HepG2 (cell line): ENCODE results near the gene GRIK4. TPM values are rescaled to one million over a fixed set of nuclear protein-coding genes. Genes with fewer than 3 reads are reported as not detected.

Source experiments
- ATAC-seq: fragments of 200-7000 bp; cut with Tn5 transposase; 3 replicates; pipeline ENCODE4 v1.9.1; 2020; ENCODE audit warnings: mild to moderate bottlenecking, moderate library complexity
- BruUV-seq: library from RNA; stranded (reverse); fragments of 400-500 nt; replicated peaks from 2 replicates; lab custom pipeline; 2021; lab: Mats Ljungman, UMichigan
- CTCF ChIA-PET: fragments of 300-600 bp; formaldehyde crosslinking; extraction: SDS; loops from one replicate; lab custom pipeline; 2021; ENCODE audit warnings: low total read pairs, inconsistent platforms, low intra/inter-chr PET ratio; lab: Yijun Ruan, JAX
- POLR2A ChIA-PET: fragments of 350-600 bp; sonication (Branson Sonifier 250); formaldehyde crosslinking; loops from one replicate; lab custom pipeline; 2020; ENCODE audit warnings: antibody characterized with exemption, inconsistent platforms; lab: Yijun Ruan, JAX
- DNase-seq: peaks from one replicate; pipeline ENCODE4 v3.0.0-alpha.2; 2015; ENCODE audit warnings: low spot score
- FAIRE-seq: peaks from 3 replicates; lab custom pipeline; 2011; peaks lifted over from hg19 to GRCh38; lab: Jason Lieb, UNC
- H2AFZ ChIP-seq: one replicate; pipeline ENCODE4 v1.6.1; 2011; ENCODE audit warnings: low read length, inconsistent platforms
- H3K27ac ChIP-seq: fragments of 300-600 bp; 3 replicates; pipeline ENCODE4 v1.8.0; 2011; ENCODE audit warnings: mixed run types, mild to moderate bottlenecking, mixed read lengths, low read length, inconsistent platforms; ENCODE audit not compliant: insufficient read depth; ENCODE audit errors: extremely low read length
- H3K27me3 ChIP-seq, 2 experiments: fragments of 200-600 bp in 1 of 2; 2 replicates in 1 of 2; 3 replicates in 1 of 2; pipeline versions ENCODE4 v1.6.0 to v1.8.0; 2011; ENCODE audit warnings: low read length in 2 of 2, mild to moderate bottlenecking in 2 of 2, moderate library complexity in 2 of 2, inconsistent platforms in 1 of 2; ENCODE audit not compliant: insufficient read depth in 2 of 2, control insufficient read depth in 1 of 2
- H3K36me3 ChIP-seq, 2 experiments: fragments of 200-600 bp in 1 of 2; replicated peaks in 1 of 2; 2 replicates in 1 of 2; 3 replicates in 1 of 2; pipeline versions ENCODE4 v1.5.1 to v1.8.0; 2011; ENCODE audit warnings: low read length in 2 of 2, inconsistent platforms in 1 of 2; ENCODE audit not compliant: insufficient read depth in 2 of 2, control insufficient read depth in 1 of 2
- H3K4me1 ChIP-seq: 2 replicates; pipeline ENCODE4 v1.5.1; 2012; ENCODE audit warnings: low read length, inconsistent platforms; ENCODE audit not compliant: insufficient read depth
- H3K4me2 ChIP-seq: 2 replicates; pipeline ENCODE4 v1.6.0; 2011; ENCODE audit warnings: low read depth, low read length, inconsistent platforms
- H3K4me3 ChIP-seq, 3 experiments: fragments of 200-600 bp in 1 of 3; sonication (generic), shearing (Covaris generic) in 1 of 3; replicated peaks in 1 of 3; 2 replicates each; pipeline ENCODE4 v1.5.1; 2011 to 2016; ENCODE audit warnings: low read length in 3 of 3, inconsistent platforms in 2 of 3, low read depth in 2 of 3, mild to moderate bottlenecking in 2 of 3, control low read depth in 1 of 3, mixed read lengths in 1 of 3; ENCODE audit not compliant: insufficient read depth in 1 of 3
- H3K79me2 ChIP-seq: one replicate; pipeline ENCODE4 v1.6.1; 2011; ENCODE audit warnings: low read length, inconsistent platforms; ENCODE audit not compliant: insufficient read depth
- H3K9ac ChIP-seq: 2 replicates; pipeline ENCODE4 v1.6.0; 2011; ENCODE audit warnings: mild to moderate bottlenecking, low read depth, low read length, inconsistent platforms; ENCODE audit not compliant: insufficient read depth
- H3K9me3 ChIP-seq: 2 replicates; pipeline ENCODE4 v1.5.1; 2012; ENCODE audit warnings: mild to moderate bottlenecking, low read length
- H4K20me1 ChIP-seq: 2 replicates; pipeline ENCODE4 v1.6.0; 2011; ENCODE audit warnings: inconsistent platforms, mild to moderate bottlenecking, low read length, moderate library complexity; ENCODE audit not compliant: insufficient read depth
- CREM ChIP-seq, 2 experiments: sonication (generic) in 1 of 2; formaldehyde crosslinking in 1 of 2; IDR thresholded peaks; 2 replicates each; pipeline versions ENCODE4 v1.4.0 to v1.6.1; 2016 to 2020; ENCODE audit warnings: antibody characterized with exemption in 1 of 2, mild to moderate bottlenecking in 1 of 2, missing genetic modification reagents in 1 of 2
- PHF20 ChIP-seq: sonication (generic); formaldehyde crosslinking; IDR thresholded peaks from 2 replicates; pipeline ENCODE4 v1.5.0; 2020; ENCODE audit warnings: mild to moderate bottlenecking, missing genetic modification reagents
- PHF8 ChIP-seq: sonication (generic); formaldehyde crosslinking; IDR thresholded peaks from 2 replicates; pipeline ENCODE4 v1.5.0; 2020; ENCODE audit warnings: missing genetic modification reagents
- SMYD3 ChIP-seq: sonication (generic); formaldehyde crosslinking; IDR thresholded peaks from 2 replicates; pipeline ENCODE4 v1.8.1; 2023; ENCODE audit warnings: mild to moderate bottlenecking, missing genetic modification reagents
- TGIF2 ChIP-seq: IDR thresholded peaks from 2 replicates; pipeline ENCODE4 v1.6.1; 2016; ENCODE audit warnings: control low read depth, missing compliant biosample characterization
- TIGD3 ChIP-seq: sonication (generic); formaldehyde crosslinking; IDR thresholded peaks from 2 replicates; pipeline ENCODE4 v1.5.1; 2020; ENCODE audit warnings: mild to moderate bottlenecking, missing genetic modification reagents, borderline replicate concordance
- ZBTB37 ChIP-seq: sonication (generic); formaldehyde crosslinking; IDR thresholded peaks from 2 replicates; pipeline ENCODE4 v1.4.0; 2020; ENCODE audit warnings: mild to moderate bottlenecking, missing genetic modification reagents
- ZC3H4 ChIP-seq: sonication (generic); formaldehyde crosslinking; IDR thresholded peaks from 2 replicates; pipeline ENCODE4 v1.4.0; 2020; ENCODE audit warnings: missing genetic modification reagents, borderline replicate concordance
- ZFP37 ChIP-seq: sonication (generic); formaldehyde crosslinking; IDR thresholded peaks from 2 replicates; pipeline ENCODE4 v1.4.0; 2020; ENCODE audit warnings: missing genetic modification reagents, borderline replicate concordance
- ZFP82 ChIP-seq: sonication (generic); formaldehyde crosslinking; IDR thresholded peaks from 2 replicates; pipeline ENCODE4 v1.5.1; 2020; ENCODE audit warnings: mild to moderate bottlenecking, missing genetic modification reagents, borderline replicate concordance
- ZIK1 ChIP-seq: sonication (generic); formaldehyde crosslinking; IDR thresholded peaks from 2 replicates; pipeline ENCODE4 v1.5.0; 2020; ENCODE audit warnings: mild to moderate bottlenecking, low read depth, missing genetic modification reagents, borderline replicate concordance
- ZNF282 ChIP-seq: fragments of 450-650 bp; IDR thresholded peaks from 2 replicates; pipeline ENCODE4 v1.6.1; 2018; ENCODE audit not compliant: partially characterized antibody
- ZNF572 ChIP-seq: sonication (generic); formaldehyde crosslinking; IDR thresholded peaks from 2 replicates; pipeline ENCODE4 v1.5.1; 2020; ENCODE audit warnings: mild to moderate bottlenecking, missing genetic modification reagents
- WGBS: methylation state at CpG from one replicate; pipeline ENCODE4 v1.1.6; 2017; ENCODE audit warnings: low lambda C conversion rate; 5-methylcytosine and 5-hydroxymethylcytosine counted together
- in situ Hi-C: cut with HindIII; loops from 2 replicates; pipeline ENCODE4 v1.10.0; 2017; ENCODE audit warnings: low pct_unique_long_range_greater_than_20kb; ENCODE audit not compliant: extremely low pct_ligation_motif_present
- intact Hi-C: fragments of 100-400 bp; cut with micrococcal nuclease; formaldehyde crosslinking; loops from one replicate; pipeline ENCODE4 v1.10.0; 2022; ENCODE audit not compliant: unreplicated experiment
- polyA plus RNA-seq, 8 experiments: library from polyadenylated mRNA; depleted of rRNA in 3 of 8; stranded (reverse) in 7 of 8; unstranded in 1 of 8; fragments of >200 nt; fragmentation: Illumina TruSeq in 4 of 8; extraction: Trizol in 4 of 8; gene quantifications; 2 replicates each; pipeline versions ENCODE4 v1.2.1 to v1.2.3, GENCODE V29; 2011 to 2016; ENCODE audit warnings: low read depth in 4 of 8, missing spikeins in 1 of 8, mixed read lengths in 1 of 8; ENCODE audit not compliant: insufficient read depth in 1 of 8
- total RNA-seq, 5 experiments: library from RNA; depleted of rRNA; stranded (reverse); fragments of >200 nt; fragmentation: Illumina TruSeq; extraction: Trizol; gene quantifications; 2 replicates each; pipeline ENCODE4 v1.2.3, GENCODE V29; 2016; ENCODE audit warnings: low read depth in 1 of 5
- TF ChIP-seq, protein P1 (sequence below): sonication (generic); formaldehyde crosslinking; IDR thresholded peaks from 2 replicates; pipeline ENCODE4 v1.4.0; 2020; ENCODE audit warnings: missing genetic modification reagents
- TF ChIP-seq, protein P2 (sequence below): IDR thresholded peaks from 2 replicates; pipeline ENCODE4 v1.4.0; 2020; ENCODE audit warnings: mild to moderate bottlenecking, missing genetic modification reagents

The GRIK4 gene
- total and polyA plus RNA-seq, 2 of the 13 experiments (the other 11 are each of a cell fraction or from before 2014, with no cell fraction given): 0.04 to 0.07 TPM

DNA sequence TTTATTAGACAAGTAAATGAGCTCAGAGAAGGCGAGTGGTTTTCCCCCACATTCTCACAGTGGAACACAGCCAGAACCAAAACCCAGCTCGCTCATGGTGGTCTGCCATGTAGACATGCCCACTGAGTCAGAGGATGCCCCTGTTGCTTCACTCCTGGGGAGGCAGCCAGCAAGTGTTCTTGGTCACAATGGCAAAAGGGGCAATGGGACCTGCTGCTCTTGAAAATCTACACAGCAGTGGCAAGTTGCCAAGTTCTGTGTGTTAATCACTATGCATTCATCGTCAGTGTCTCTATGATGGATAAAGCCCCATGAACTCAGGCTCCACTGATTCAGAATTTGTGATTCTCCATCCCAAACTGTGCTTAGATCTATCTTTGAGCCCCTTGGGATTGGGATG lies 447.6 kb downstream of the GRIK4 start (continued):
- TF ChIP-seq, protein P1, sequence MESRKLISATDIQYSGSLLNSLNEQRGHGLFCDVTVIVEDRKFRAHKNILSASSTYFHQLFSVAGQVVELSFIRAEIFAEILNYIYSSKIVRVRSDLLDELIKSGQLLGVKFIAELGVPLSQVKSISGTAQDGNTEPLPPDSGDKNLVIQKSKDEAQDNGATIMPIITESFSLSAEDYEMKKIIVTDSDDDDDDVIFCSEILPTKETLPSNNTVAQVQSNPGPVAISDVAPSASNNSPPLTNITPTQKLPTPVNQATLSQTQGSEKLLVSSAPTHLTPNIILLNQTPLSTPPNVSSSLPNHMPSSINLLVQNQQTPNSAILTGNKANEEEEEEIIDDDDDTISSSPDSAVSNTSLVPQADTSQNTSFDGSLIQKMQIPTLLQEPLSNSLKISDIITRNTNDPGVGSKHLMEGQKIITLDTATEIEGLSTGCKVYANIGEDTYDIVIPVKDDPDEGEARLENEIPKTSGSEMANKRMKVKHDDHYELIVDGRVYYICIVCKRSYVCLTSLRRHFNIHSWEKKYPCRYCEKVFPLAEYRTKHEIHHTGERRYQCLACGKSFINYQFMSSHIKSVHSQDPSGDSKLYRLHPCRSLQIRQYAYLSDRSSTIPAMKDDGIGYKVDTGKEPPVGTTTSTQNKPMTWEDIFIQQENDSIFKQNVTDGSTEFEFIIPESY (CRISPR knock-in tag): no peak
- no peak for TF ChIP-seq SMYD3

- FAIRE-seq: no peak
- 30% methylated on average over 1 of the region's 1 CpG for WGBS
- TF ChIP-seq ZFP37 (CRISPR knock-in tag): no peak
- no peak for TF ChIP-seq CREM (IDR thresholded peaks at IDR 0.05)
- TF ChIP-seq CREM (CRISPR knock-in tag; IDR thresholded peaks at IDR 0.05): no peak
- no peak for TF ChIP-seq TIGD3 (CRISPR knock-in tag)
- TF ChIP-seq PHF20: no peak
- TF ChIP-seq ZBTB37: no peak
- no peak for TF ChIP-seq ZC3H4 (CRISPR knock-in tag)
- TF ChIP-seq PHF8: no peak
- TF ChIP-seq ZIK1 (CRISPR knock-in tag): no peak
- TF ChIP-seq, protein P2, sequence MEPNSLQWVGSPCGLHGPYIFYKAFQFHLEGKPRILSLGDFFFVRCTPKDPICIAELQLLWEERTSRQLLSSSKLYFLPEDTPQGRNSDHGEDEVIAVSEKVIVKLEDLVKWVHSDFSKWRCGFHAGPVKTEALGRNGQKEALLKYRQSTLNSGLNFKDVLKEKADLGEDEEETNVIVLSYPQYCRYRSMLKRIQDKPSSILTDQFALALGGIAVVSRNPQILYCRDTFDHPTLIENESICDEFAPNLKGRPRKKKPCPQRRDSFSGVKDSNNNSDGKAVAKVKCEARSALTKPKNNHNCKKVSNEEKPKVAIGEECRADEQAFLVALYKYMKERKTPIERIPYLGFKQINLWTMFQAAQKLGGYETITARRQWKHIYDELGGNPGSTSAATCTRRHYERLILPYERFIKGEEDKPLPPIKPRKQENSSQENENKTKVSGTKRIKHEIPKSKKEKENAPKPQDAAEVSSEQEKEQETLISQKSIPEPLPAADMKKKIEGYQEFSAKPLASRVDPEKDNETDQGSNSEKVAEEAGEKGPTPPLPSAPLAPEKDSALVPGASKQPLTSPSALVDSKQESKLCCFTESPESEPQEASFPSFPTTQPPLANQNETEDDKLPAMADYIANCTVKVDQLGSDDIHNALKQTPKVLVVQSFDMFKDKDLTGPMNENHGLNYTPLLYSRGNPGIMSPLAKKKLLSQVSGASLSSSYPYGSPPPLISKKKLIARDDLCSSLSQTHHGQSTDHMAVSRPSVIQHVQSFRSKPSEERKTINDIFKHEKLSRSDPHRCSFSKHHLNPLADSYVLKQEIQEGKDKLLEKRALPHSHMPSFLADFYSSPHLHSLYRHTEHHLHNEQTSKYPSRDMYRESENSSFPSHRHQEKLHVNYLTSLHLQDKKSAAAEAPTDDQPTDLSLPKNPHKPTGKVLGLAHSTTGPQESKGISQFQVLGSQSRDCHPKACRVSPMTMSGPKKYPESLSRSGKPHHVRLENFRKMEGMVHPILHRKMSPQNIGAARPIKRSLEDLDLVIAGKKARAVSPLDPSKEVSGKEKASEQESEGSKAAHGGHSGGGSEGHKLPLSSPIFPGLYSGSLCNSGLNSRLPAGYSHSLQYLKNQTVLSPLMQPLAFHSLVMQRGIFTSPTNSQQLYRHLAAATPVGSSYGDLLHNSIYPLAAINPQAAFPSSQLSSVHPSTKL (CRISPR knock-in tag): no peak
- no peak for TF ChIP-seq ZFP82
- TF ChIP-seq ZNF572: no peak
- TF ChIP-seq ZNF282: no peak
- TF ChIP-seq TGIF2 (CRISPR knock-in tag): no peak
Measured at GRCh38 chr11:120964857-120965256, 453.3 kb downstream of the GRIK4 start.

More at GRCh38 chr11:120964857-120965256, 453.3 kb downstream of the GRIK4 start:
- Histone ChIP-seq H3K4me1 (no peaks in the 10 kb centered on the region), H3K4me3 (no peak overlapping the region), H3K27ac (no peak overlapping the region), H3K36me3 (no peaks in the 10 kb centered on the region), H2AFZ (no peak overlapping the region), H3K79me2 (no peaks in the 10 kb centered on the region), H3K4me2 (no peak overlapping the region), H4K20me1 (no peaks in the 10 kb centered on the region), H3K9me3 (no peaks in the 10 kb centered on the region), H3K9ac (no peak overlapping the region), H3K27me3 (peaks cover 3% of the 10 kb centered on the region in 2 experiments; a peak in 1 of 5 replicates)
- intact Hi-C loops (no loop called here), in situ Hi-C loops (no loop called here)
- ATAC-seq: no peak
- ChIA-PET POLR2A (no interaction called here), CTCF (no interaction called here)
- no peak for DNase-seq
- BruUV-seq: no TSS peak
